Activated naive CD4-positive, alpha-beta T cell treated with anti-CD3 and anti-CD28 coated beads for 36 hours (primary cell): Measurements from ENCODE around the gene TMA7. TPM values are rescaled to one million over a fixed set of nuclear protein-coding genes. Genes with fewer than 3 reads are reported as not detected.
"Not testable (repeated sequence)": the region's sequence is repeated elsewhere in the genome, so short reads cannot be mapped to it uniquely, and the experiment has no call there.

Source experiments
- CTCF ChIA-PET: fragments of 350-600 bp; sonication (Branson Sonifier 250); formaldehyde crosslinking; loops from one replicate; lab custom pipeline; 2021; ENCODE audit warnings: antibody characterized with exemption; lab: Charles Lee
- DNase-seq: peaks from one replicate; pipeline ENCODE4 v3.0.0-alpha.2; 2020
- H3K27ac Mint-ChIP-seq: one replicate; pipeline ENCODE4 v1.8.0; 2021; ENCODE audit warnings: mild to moderate bottlenecking, mixed read lengths
- H3K27me3 Mint-ChIP-seq: one replicate; pipeline ENCODE4 v1.8.0; 2021; ENCODE audit warnings: low read depth, mixed read lengths
- H3K36me3 Mint-ChIP-seq: one replicate; pipeline ENCODE4 v1.8.0; 2021; ENCODE audit warnings: low read depth, mixed read lengths
- H3K4me1 Mint-ChIP-seq: one replicate; pipeline ENCODE4 v1.8.0; 2021; ENCODE audit warnings: low read depth, mixed read lengths
- H3K4me3 Mint-ChIP-seq: one replicate; pipeline ENCODE4 v1.8.0; 2021; ENCODE audit warnings: mild to moderate bottlenecking, moderate library complexity, mixed read lengths
- H3K9me3 Mint-ChIP-seq: one replicate; pipeline ENCODE4 v1.8.0; 2021; ENCODE audit warnings: mixed read lengths
- intact Hi-C: fragments of 100-400 bp; cut with micrococcal nuclease; formaldehyde crosslinking; loops from one replicate; pipeline ENCODE4 v1.15.1; 2023
- total RNA-seq, 2 experiments: library from RNA; stranded (reverse); gene quantifications; one replicate each; pipeline ENCODE4 v1.2.3, GENCODE V29; 2021

TMA7 gene
- total RNA-seq, 2 experiments from 2014 or later = 319 to 353 TPM

DNA sequence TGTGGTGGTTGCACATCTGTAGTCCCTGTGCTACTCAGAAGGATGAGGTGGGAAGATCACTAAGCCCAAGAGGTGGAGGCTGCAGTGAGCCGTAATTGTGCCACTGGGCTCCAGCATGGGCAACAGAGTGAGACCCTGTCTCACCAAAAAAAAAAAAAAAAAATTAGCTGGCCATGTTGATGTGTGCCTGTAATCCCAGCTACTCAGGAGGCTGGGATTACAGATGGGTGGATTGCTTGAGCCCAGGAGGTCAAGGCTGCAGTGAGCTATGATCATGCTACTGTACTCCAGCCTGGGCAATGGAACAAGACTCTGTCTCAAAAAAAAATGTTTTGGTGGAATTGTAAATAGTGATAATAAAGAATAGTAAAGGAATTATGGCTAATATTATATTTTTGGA, 16.4 kb downstream of the TMA7 start:
- Mint-ChIP-seq H3K36me3 (peaks cover 34% of the 10 kb centered on the region), H3K4me1 (no peaks in the 10 kb centered on the region), H3K9me3 (no peaks in the 10 kb centered on the region), H3K4me3 (no peak overlapping the region), H3K27me3 (no peaks in the 10 kb centered on the region), H3K27ac (no peak overlapping the region)
- CTCF ChIA-PET = interaction anchor here (0.6 to 6.5 kb wide), 4 partner anchors 8 to 720 kb away, joined by 3 to 38 read pairs (median 3); no protein-coding TSS in a partner anchor
- intact Hi-C loops = no loop called here
- DNase-seq = no peak

GRCh38 chr3:48459331-48459730, 19.3 kb downstream of the TMA7 start:
- Mint-ChIP-seq H3K4me3 (no peak overlapping the region), H3K4me1 (no peaks in the 10 kb centered on the region), H3K27me3 (no peaks in the 10 kb centered on the region), H3K9me3 (no peaks in the 10 kb centered on the region), H3K36me3 (peaks cover 22% of the 10 kb centered on the region), H3K27ac (no peak overlapping the region)
- intact Hi-C loops = no loop called here
- no peak for DNase-seq
- CTCF ChIA-PET = interaction anchor here (0.6 to 1.4 kb wide), 3 partner anchors 23 to 220 kb away, joined by 3 to 4 read pairs (median 4); no protein-coding TSS in a partner anchor

DNA sequence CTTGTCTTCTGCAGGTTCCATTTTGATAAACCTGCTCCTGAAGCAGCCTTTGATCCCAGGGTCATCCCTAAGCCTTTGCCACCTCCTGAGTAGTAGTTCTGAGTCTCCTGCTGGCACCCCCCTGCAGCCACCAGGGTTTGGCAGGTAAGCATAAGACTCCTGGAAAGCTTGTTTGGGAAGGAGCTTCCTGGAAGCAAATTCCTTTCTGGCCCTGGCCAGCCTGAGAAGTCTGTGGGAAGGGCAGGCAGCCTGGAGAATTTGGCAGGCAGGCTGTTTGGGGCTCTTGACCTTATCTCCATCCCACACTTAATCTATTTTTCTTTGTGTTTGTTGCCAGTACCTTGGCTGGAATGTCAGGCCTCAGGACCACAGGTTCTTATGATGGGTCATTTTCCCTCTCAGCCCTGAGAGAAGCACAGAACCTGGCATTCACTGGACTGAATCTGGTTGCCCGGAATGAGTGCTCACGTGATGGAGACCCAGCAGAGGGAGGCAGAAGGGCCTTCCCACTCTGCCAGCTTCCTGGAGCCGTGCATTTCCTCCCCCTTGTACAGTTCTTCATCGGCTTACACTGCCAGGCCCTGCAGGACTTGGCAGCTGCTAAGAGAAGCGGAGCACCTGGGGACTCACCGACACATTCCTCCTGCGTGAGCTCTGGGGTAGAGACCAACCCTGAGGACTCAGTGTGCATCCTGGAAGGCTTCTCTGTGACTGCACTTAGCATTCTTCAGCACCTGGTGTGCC, 19.9 kb downstream of the TMA7 start:
- intact Hi-C loops = no loop called here

GRCh38 chr3:48460517-48460902, 20.5 kb downstream of the TMA7 start:
- CTCF ChIA-PET = interaction anchor here (1.8 kb wide), 1 partner anchor 24 kb away, joined by 9 read pairs; no protein-coding TSS in a partner anchor
- Mint-ChIP-seq H3K9me3 (no peaks in the 10 kb centered on the region), H3K4me3 (no peak overlapping the region), H3K36me3 (peaks cover 16% of the 10 kb centered on the region), H3K27me3 (no peaks in the 10 kb centered on the region), H3K27ac (no peak overlapping the region), H3K4me1 (peaks cover 4% of the 10 kb centered on the region)
- intact Hi-C loops = no loop called here
- DNase-seq = no peak

More for the DNA sequence above, 19.9 kb downstream of the TMA7 start:
- Mint-ChIP-seq H3K27ac (no peak overlapping the region), H3K9me3 (no peaks in the 10 kb centered on the region), H3K27me3 (no peaks in the 10 kb centered on the region), H3K36me3 (peaks cover 19% of the 10 kb centered on the region), H3K4me1 (no peaks in the 10 kb centered on the region), H3K4me3 (no peak overlapping the region)
- DNase-seq = no peak
- CTCF ChIA-PET = interaction anchor here (1.4 to 1.8 kb wide), 2 partner anchors 24 to 85 kb away, joined by 4 to 9 read pairs; no protein-coding TSS in a partner anchor

DNA sequence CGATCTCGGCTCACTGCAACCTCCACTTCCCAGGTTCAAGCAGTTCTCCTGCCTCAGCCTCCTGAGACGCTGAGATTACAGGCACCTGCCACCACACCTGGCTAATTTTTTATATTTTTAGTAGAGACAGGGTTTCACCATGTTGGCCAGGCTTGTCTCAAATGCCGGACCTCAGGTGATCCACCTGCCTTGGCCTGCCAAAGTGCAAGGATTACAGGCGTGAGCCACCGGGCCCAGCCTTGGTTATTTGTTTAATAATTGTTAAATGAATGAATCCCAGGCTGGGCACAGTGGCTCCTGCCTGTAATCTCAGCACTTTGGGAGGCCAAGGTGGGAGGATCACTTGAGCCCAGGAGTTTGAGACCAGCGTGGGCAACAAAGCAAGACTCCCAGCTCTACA, 21.7 kb downstream of the TMA7 start:
- H3K4me3 Mint-ChIP-seq, H3K27ac Mint-ChIP-seq, H3K9me3 Mint-ChIP-seq, H3K27me3 Mint-ChIP-seq, intact Hi-C loops, DNase-seq: not testable (repeated sequence)
- Mint-ChIP-seq H3K4me1 (peaks cover 10% of the 10 kb centered on the region), H3K36me3 (peaks cover 26% of the 10 kb centered on the region)
- CTCF ChIA-PET = interaction anchor here (0.6 to 1.8 kb wide), 3 partner anchors 25 to 107 kb away, joined by 3 to 5 read pairs (median 4); no protein-coding TSS in a partner anchor

GRCh38 chr3:48463703-48464102, 23.6 kb downstream of the TMA7 start:
- Mint-ChIP-seq H3K4me1 (peaks cover 29% of the 10 kb centered on the region), H3K36me3 (peaks cover 36% of the 10 kb centered on the region), H3K27me3 (no peaks in the 10 kb centered on the region), H3K4me3 (no peak overlapping the region), H3K9me3 (no peaks in the 10 kb centered on the region), H3K27ac (no peak overlapping the region)
- intact Hi-C loops = no loop called here
- no peak for DNase-seq
- CTCF ChIA-PET = interaction anchor here (0.6 to 1.3 kb wide), 4 partner anchors 16 to 85 kb away, joined by 3 to 5 read pairs (median 3); partner anchors contain the start of gene ATRIP

GRCh38 chr3:48464713-48465221, 24.7 kb downstream of the TMA7 start:
- no peaks in the 10 kb centered on the region for H3K27me3 Mint-ChIP-seq
- DNase-seq = no peak
- CTCF ChIA-PET = interaction anchor here (0.9 to 1.3 kb wide), 2 partner anchors 9 to 19 kb away, joined by 3 to 5 read pairs; partner anchors contain the start of gene ATRIP
- H3K4me1 Mint-ChIP-seq = peaks cover 38% of the 10 kb centered on the region
- H3K27ac Mint-ChIP-seq = no peak overlapping the region
- no peaks in the 10 kb centered on the region for H3K9me3 Mint-ChIP-seq
- H3K4me3 Mint-ChIP-seq = no peak overlapping the region
- intact Hi-C loops = no loop called here
- H3K36me3 Mint-ChIP-seq = peaks cover 38% of the 10 kb centered on the region

GRCh38 chr3:48465237-48465530, 25.1 kb downstream of the TMA7 start:
- CTCF ChIA-PET = no interaction called here
- H3K4me3 Mint-ChIP-seq = peak overlapping the region; percentile 93
- intact Hi-C loops = no loop called here
- DNase-seq = no peak
- H3K36me3 Mint-ChIP-seq = peaks cover 39% of the 10 kb centered on the region
- H3K27me3 Mint-ChIP-seq = no peaks in the 10 kb centered on the region
- peak overlapping the region; percentile 94 for H3K27ac Mint-ChIP-seq
- no peaks in the 10 kb centered on the region for H3K9me3 Mint-ChIP-seq
- H3K4me1 Mint-ChIP-seq = peaks cover 42% of the 10 kb centered on the region

GRCh38 chr3:48465531-48466378, 25.7 kb downstream of the TMA7 start:
- H3K4me1 Mint-ChIP-seq = peaks cover 47% of the 10 kb centered on the region

DNA sequence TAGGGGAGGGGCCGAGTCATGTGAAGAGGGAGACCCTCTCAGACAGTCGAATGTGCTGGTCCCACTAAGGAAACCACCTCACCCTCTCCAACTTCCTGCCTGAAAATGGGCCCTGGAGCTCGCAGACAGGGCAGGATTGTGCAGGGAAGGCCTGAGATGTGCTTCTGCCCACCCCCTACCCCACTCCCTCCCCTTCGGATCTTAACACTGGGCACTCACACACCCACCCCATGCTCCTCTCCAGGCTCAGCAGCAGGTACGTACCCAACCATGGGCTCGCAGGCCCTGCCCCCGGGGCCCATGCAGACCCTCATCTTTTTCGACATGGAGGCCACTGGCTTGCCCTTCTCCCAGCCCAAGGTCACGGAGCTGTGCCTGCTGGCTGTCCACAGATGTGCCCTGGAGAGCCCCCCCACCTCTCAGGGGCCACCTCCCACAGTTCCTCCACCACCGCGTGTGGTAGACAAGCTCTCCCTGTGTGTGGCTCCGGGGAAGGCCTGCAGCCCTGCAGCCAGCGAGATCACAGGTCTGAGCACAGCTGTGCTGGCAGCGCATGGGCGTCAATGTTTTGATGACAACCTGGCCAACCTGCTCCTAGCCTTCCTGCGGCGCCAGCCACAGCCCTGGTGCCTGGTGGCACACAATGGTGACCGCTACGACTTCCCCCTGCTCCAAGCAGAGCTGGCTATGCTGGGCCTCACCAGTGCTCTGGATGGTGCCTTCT, 26.5 kb downstream of the TMA7 start:
- peak overlapping the region; percentile 93 for H3K4me3 Mint-ChIP-seq
- peaks cover 42% of the 10 kb centered on the region for H3K36me3 Mint-ChIP-seq
- CTCF ChIA-PET = interaction anchor here (0.7 to 1.7 kb wide), 3 partner anchors 83 to 221 kb away, joined by 3 to 4 read pairs (median 3); no protein-coding TSS in a partner anchor
- peak overlapping the region; percentile 94 for H3K27ac Mint-ChIP-seq
- H3K27me3 Mint-ChIP-seq = no peaks in the 10 kb centered on the region
- H3K9me3 Mint-ChIP-seq = no peaks in the 10 kb centered on the region
- intact Hi-C loops = loop anchor here (1.0 kb wide), 2 partner anchors 41 to 82 kb away; no protein-coding TSS in a partner anchor
- DNase-seq = peak; percentile 47
- H3K4me1 Mint-ChIP-seq = peaks cover 50% of the 10 kb centered on the region

More at GRCh38 chr3:48465531-48466378, 25.7 kb downstream of the TMA7 start:
- CTCF ChIA-PET = interaction anchor here (1.0 to 1.7 kb wide), 2 partner anchors 84 to 92 kb away, joined by 3 to 4 read pairs; no protein-coding TSS in a partner anchor
- Mint-ChIP-seq H3K27ac (peak overlapping the region; percentile 94), H3K36me3 (peaks cover 42% of the 10 kb centered on the region), H3K4me3 (peak overlapping the region; percentile 93), H3K9me3 (no peaks in the 10 kb centered on the region), H3K27me3 (no peaks in the 10 kb centered on the region)
- DNase-seq = peak; percentile 89
- intact Hi-C loops = loop anchor here (1.0 kb wide), 2 partner anchors 42 to 83 kb away; no protein-coding TSS in a partner anchor

DNA sequence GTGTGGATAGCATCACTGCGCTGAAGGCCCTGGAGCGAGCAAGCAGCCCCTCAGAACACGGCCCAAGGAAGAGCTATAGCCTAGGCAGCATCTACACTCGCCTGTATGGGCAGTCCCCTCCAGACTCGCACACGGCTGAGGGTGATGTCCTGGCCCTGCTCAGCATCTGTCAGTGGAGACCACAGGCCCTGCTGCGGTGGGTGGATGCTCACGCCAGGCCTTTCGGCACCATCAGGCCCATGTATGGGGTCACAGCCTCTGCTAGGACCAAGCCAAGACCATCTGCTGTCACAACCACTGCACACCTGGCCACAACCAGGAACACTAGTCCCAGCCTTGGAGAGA, 27.0 kb downstream of the TMA7 start:
- H3K9me3 Mint-ChIP-seq = no peaks in the 10 kb centered on the region
- peak overlapping the region; percentile 93 for H3K4me3 Mint-ChIP-seq
- CTCF ChIA-PET = interaction anchor here (0.6 to 1.7 kb wide), 4 partner anchors 42 to 221 kb away, joined by 3 to 4 read pairs (median 3); no protein-coding TSS in a partner anchor
- H3K36me3 Mint-ChIP-seq = peaks cover 42% of the 10 kb centered on the region
- H3K27ac Mint-ChIP-seq = peak overlapping the region; percentile 94
- H3K27me3 Mint-ChIP-seq = no peaks in the 10 kb centered on the region
- H3K4me1 Mint-ChIP-seq = peaks cover 50% of the 10 kb centered on the region
- intact Hi-C loops = no loop called here
- DNase-seq = no peak
